Esophagus muscularis mucosa (tissue), 4 donors: Measurements from ENCODE around the gene GRAMD2B. TPM values are rescaled to one million over a fixed set of nuclear protein-coding genes. Genes with fewer than 3 reads are reported as not detected.

Experiments used
- DNase-seq: peaks from one replicate; pipeline ENCODE4 v3.0.0-alpha.2; 2017; ENCODE audit errors: extremely low spot score
- H3K27ac ChIP-seq, 4 donors: fragments of 200-600 bp; sonication (generic); replicated peaks in 1 of 4; 1 replicate in 3 of 4; 2 replicates in 1 of 4; pipeline ENCODE4 v1.5.1; 2016 to 2019; ENCODE audit warnings: mild to moderate bottlenecking in 1 of 4
- H3K27me3 ChIP-seq, 4 donors: fragments of 200-600 bp; sonication (generic); one replicate each; pipeline versions ENCODE4 v1.5.1 to v1.6.0; 2016 to 2019
- H3K36me3 ChIP-seq, 4 donors: fragments of 200-600 bp; sonication (generic); one replicate each; pipeline ENCODE4 v1.5.1; 2016 to 2019
- H3K4me1 ChIP-seq, 4 donors: fragments of 200-600 bp; sonication (generic); one replicate each; pipeline ENCODE4 v1.5.1; 2016 to 2019
- H3K4me3 ChIP-seq, 4 donors: fragments of 200-600 bp; sonication (generic); 1 replicate in 2 of 4; 2 replicates in 2 of 4; pipeline ENCODE4 v1.5.1; 2016 to 2019; ENCODE audit warnings: mild to moderate bottlenecking in 4 of 4, moderate library complexity in 1 of 4
- H3K9me3 ChIP-seq, 4 donors: fragments of 200-600 bp; sonication (generic); 1 replicate in 3 of 4; 2 replicates in 1 of 4; pipeline ENCODE4 v1.5.1; 2016 to 2019
- CTCF ChIP-seq, 3 experiments: fragments of 200-600 bp in 2 of 3; fragments of 450-650 bp in 1 of 3; sonication (generic) in 2 of 3; IDR thresholded peaks; one replicate each; pipeline ENCODE4 v1.5.1; 2017 to 2019; ENCODE audit warnings: antibody characterized with exemption in 3 of 3, mild to moderate bottlenecking in 2 of 3, moderate library complexity in 1 of 3
- EP300 ChIP-seq: sonication (generic); formaldehyde crosslinking; IDR thresholded peaks from one replicate; pipeline ENCODE4 v1.6.1; 2017; ENCODE audit warnings: antibody characterized with exemption
- POLR2A ChIP-seq: fragments of 450-650 bp; IDR thresholded peaks from one replicate; pipeline ENCODE4 v1.6.1; 2017; ENCODE audit warnings: antibody characterized with exemption, moderate library complexity, mild to moderate bottlenecking, low read depth
- POLR2AphosphoS5 ChIP-seq, 2 donors: sonication (generic); formaldehyde crosslinking; IDR thresholded peaks; one replicate each; pipeline ENCODE4 v1.6.1; 2017; ENCODE audit warnings: antibody characterized with exemption in 2 of 2
- WGBS: methylation state at CpG from one replicate; pipeline ENCODE4 v1.1.5; 2018; 5-methylcytosine and 5-hydroxymethylcytosine counted together
- intact Hi-C: fragments of 100-400 bp; cut with DNase I; formaldehyde crosslinking; loops from one replicate; pipeline ENCODE4 v1.15.1; 2023
- total RNA-seq, 4 donors: library from RNA; depleted of rRNA; stranded (reverse); fragments of >200 nt; gene quantifications; one replicate each; pipeline versions ENCODE4 v1.1.0 to v1.2.1, GENCODE V29; 2016

GRAMD2B gene
- total RNA-seq, 4 donors from 2014 or later = 37.9 to 76.5 (median 49.4) TPM

GRCh38 chr5:126446498-126447224, 23.5 kb downstream of the GRAMD2B start:
- no peak overlapping the region for H3K4me3 ChIP-seq
- H3K27ac ChIP-seq = no peak overlapping the region
- DNase-seq = no peak
- peaks cover 0 to 21% (median 0%) of the 10 kb centered on the region in 4 donors for H3K36me3 ChIP-seq
- WGBS = 81% methylated on average over 9 of the region's 9 CpGs
- no peaks in the 10 kb centered on the region for H3K9me3 ChIP-seq
- no peaks in the 10 kb centered on the region for H3K27me3 ChIP-seq
- TF ChIP-seq CTCF (IDR thresholded peaks at IDR 0.05) = no peak
- TF ChIP-seq EP300 = no peak
- no peak for TF ChIP-seq POLR2A
- TF ChIP-seq POLR2AphosphoS5 (IDR thresholded peaks at IDR 0.05) = no peak
- H3K4me1 ChIP-seq = peaks cover 15 to 44% (median 29%) of the 10 kb centered on the region in 4 donors
- intact Hi-C loops = no loop called here

- no peak overlapping the region for H3K4me3 ChIP-seq
- intact Hi-C loops = no loop called here
- no peaks in the 10 kb centered on the region for H3K27me3 ChIP-seq
- H3K9me3 ChIP-seq = no peaks in the 10 kb centered on the region
- TF ChIP-seq CTCF (IDR thresholded peaks at IDR 0.05) = no peak
- TF ChIP-seq POLR2A = no peak
- TF ChIP-seq POLR2AphosphoS5 (IDR thresholded peaks at IDR 0.05) = no peak
- no peak for TF ChIP-seq EP300
- peaks cover 0 to 27% (median 0%) of the 10 kb centered on the region in 4 donors for H3K36me3 ChIP-seq
- H3K27ac ChIP-seq = no peak overlapping the region
- H3K4me1 ChIP-seq = peaks cover 20 to 39% (median 30%) of the 10 kb centered on the region in 4 donors
- DNase-seq = no peak
- WGBS = 89% methylated on average over 8 of the region's 8 CpGs
Measured at GRCh38 chr5:126448720-126449119, 25.5 kb downstream of the GRAMD2B start.

- Histone ChIP-seq H3K4me3 (no peak overlapping the region), H3K27me3 (no peaks in the 10 kb centered on the region), H3K9me3 (no peaks in the 10 kb centered on the region), H3K27ac (peak overlapping the region in 3 of 4 donors; percentile 26 to 56 (median 45)), H3K4me1 (peaks cover 23 to 47% (median 34%) of the 10 kb centered on the region in 4 donors), H3K36me3 (peaks cover 0 to 23% (median 0%) of the 10 kb centered on the region in 4 donors)
- intact Hi-C loops = no loop called here
- TF ChIP-seq POLR2AphosphoS5 (IDR thresholded peaks at IDR 0.05) = peak; percentile 36 to 64
- TF ChIP-seq POLR2A = no peak
- no peak for TF ChIP-seq CTCF (IDR thresholded peaks at IDR 0.05)
- DNase-seq = no peak
- 41% methylated on average over 8 of the region's 8 CpGs for WGBS
Measured at GRCh38 chr5:126449751-126450271, 26.6 kb downstream of the GRAMD2B start.

GRCh38 chr5:126450346-126450745, 27.1 kb downstream of the GRAMD2B start:
- TF ChIP-seq POLR2AphosphoS5 (IDR thresholded peaks at IDR 0.05) = no peak
- TF ChIP-seq POLR2A = no peak
- no peak for TF ChIP-seq EP300
- no peak for TF ChIP-seq CTCF (IDR thresholded peaks at IDR 0.05)
- WGBS = 81% methylated on average over 5 of the region's 5 CpGs
- Histone ChIP-seq H3K27ac (peak overlapping the region in 3 of 4 donors; percentile 26 to 56 (median 45)), H3K4me1 (peaks cover 25 to 48% (median 38%) of the 10 kb centered on the region in 4 donors), H3K4me3 (no peak overlapping the region), H3K27me3 (no peaks in the 10 kb centered on the region), H3K9me3 (no peaks in the 10 kb centered on the region), H3K36me3 (peaks cover 0 to 21% (median 0%) of the 10 kb centered on the region in 4 donors)
- DNase-seq = no peak
- intact Hi-C loops = no loop called here
